SH-SY5Y (cell line): ENCODE measurements around the gene LDB3.

Experiments
- GATA2 ChIP-seq: IDR thresholded peaks from 2 replicates; pipeline ENCODE4 v1.6.1; 2011; ENCODE audit warnings: mild to moderate bottlenecking, low read depth, low read length
- GATA3 ChIP-seq: IDR thresholded peaks from 2 replicates; pipeline ENCODE4 v1.6.1; 2011; ENCODE audit warnings: low read depth, mild to moderate bottlenecking, low read length, moderate library complexity

The LDB3 gene

DNA sequence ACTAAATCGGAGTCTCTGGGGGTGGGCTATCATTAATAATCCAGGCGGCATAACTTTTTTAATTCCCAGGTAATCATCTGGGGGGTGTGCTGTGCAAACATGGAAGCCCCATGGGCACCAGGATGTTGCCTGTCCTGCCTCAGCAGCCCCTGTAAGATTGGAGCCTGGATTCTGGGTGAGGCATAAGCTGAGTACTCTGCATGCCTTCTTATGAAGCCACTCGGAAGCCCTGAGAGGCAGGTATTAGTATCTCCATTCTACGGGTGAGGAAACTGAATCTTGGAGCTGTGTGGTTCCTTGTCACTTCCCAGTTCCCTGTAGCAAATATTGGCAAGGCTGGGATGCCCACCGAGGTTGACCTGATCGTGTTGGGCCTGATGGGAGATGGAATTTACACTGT, 21.4 kb upstream of the LDB3 start:
- no peak for TF ChIP-seq GATA3
- no peak for TF ChIP-seq GATA2

DNA sequence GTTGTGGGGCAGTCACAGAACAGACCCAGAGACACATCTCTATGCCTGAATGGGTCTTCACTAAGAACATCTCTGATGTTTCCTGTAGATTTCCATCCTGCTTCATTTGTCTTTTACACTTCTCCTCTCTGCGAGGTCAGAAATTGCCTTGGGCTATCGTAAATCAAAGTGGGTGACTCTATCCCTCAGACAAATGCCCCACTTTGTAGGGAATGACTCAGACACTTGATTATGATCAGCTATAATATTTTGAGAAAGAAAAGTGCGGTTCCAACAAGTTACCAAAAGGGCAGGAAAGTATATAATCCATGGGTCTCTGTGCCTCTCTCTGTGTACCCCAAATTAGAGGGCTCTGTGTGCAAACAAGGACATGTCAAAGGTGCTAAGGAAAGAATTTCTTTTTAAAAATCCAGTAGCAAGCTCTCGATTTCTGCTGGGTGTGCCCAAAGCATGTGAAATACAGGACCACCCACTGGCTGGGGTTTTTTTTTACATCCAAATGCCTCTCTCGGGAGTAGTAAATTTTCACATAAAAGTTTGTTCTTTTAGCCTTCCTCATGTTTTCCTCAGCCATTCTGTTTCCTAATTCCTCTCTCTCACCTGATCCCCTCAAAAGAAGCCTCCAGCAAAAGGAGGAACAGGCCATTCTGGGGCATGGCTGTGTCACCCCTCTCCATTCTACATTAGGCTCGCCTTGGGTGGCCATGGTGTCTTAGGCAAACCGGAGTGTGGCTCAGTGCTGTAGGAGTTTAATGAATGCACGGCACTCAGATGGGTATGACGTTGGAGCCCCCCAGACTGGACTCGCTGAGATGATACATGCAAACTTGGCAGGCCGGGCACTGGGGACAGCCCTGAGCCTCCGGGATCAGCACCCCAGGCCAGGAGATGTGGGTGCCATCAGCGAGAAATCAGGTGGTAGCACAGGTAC, 20.3 kb upstream of the LDB3 start:
- TF ChIP-seq GATA2 (no peak), GATA3 (no peak)

DNA sequence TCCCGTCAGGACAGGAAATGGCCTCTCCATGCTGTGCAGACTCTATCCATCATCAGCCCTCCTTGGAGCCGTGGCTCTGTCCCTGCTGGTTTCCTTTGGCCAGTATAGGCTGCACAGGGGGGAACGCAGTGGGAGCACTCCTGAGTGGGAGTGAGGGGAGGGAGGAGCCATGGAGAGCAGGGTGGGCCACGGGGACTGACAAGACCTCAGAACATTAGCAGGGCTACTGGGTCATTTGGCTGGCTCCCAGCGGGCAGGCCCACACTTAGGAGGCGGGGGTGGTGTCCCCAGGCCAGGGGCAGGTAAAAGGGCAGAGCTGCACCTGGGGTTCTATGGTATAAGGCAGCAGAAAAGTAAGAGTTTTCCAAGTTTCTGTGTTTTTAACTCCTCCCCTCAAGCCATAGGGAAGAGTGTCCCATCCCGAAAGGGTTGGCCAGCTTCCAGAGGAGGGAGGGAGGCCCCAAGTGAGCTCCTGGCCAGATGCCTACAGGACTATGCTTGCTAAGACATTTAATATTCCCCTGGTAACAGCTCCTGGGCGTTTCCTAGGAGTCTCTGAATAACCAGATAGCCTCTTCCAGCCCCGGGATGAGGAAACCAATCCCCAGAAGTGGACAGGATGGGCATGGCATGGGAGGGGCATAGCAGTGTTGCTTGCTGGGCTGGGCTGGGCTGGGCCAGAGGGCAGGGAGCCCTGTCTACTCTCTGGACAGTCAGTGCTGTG, 19.4 kb upstream of the LDB3 start:
- TF ChIP-seq GATA2 (no peak), GATA3 (no peak)

DNA sequence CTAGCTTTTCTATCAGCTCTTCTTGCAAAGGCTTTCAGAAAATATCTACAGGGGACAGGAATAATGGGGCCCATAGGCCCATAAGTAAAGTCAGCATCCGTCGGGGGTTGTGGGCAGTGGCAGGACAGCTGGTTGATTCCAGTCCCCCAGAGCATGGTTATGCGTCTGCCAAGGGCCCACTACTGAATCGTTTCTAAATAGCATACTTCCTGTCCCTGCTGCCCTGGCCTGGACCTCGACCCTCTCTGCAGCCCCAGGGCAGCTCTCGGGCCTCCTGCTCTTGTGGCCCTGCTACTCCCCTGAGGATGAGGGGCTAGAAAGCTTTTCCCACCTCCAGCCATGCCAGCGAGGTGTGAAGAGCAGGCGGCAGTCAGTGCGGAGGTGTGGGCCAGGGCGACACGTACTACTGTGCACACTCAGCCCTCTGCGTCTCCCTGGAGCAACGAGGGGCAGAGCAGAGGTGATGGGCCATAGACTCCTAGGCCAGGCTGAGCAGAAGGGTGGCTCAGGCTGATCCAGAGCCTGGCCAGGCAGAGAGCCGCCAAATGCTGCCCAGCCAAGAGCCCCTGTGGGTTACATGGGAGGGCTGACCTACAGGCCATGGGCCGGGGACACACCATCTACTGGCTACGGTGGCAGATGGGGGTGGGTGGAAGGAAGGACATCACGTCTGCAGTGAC, 18.7 kb upstream of the LDB3 start:
- TF ChIP-seq GATA3: no peak
- no peak for TF ChIP-seq GATA2

DNA sequence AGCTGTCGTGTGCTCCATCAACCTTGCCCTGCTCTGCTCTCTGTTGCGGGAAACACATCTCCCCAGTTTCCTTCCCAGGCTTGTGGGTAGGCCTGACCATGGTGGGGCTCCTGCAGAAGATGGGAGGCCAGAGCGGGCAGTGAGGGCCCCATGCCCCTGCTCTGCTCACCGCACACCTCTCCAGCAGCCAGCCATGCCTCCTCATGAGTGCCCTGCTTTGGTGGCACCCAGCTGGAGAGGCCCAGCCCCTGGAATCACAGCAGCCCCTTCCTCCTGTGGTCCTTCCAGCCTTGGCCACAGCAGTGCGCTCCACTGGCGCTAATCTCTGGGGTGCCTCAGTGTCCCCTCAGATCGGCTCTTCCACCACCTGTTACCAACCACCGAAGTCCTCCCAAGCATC, 18.2 kb upstream of the LDB3 start:
- TF ChIP-seq GATA2: no peak
- TF ChIP-seq GATA3: no peak

DNA sequence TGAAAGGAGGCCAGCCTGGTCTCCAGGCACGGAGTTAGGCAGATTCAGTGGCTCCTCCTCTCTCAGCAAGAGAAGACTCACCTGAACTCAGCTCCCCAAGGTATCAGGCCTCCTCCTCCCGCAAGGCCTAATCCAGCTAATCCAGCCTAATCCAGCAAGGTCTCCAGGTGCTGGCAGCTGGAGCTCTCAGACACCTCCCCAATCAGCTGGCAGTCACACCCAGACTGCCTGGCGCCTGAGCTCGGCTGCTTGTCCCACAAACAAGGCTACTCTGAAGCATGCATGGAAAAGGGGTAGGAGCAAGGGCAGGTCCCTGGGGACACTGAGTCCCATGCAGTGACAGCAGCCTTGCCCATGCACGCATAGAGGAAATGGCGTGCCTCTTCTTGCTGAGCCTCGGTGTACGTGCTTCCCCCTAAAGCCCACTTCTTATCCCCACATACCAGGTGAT, 17.3 kb upstream of the LDB3 start:
- TF ChIP-seq GATA2 (no peak), GATA3 (no peak)

DNA sequence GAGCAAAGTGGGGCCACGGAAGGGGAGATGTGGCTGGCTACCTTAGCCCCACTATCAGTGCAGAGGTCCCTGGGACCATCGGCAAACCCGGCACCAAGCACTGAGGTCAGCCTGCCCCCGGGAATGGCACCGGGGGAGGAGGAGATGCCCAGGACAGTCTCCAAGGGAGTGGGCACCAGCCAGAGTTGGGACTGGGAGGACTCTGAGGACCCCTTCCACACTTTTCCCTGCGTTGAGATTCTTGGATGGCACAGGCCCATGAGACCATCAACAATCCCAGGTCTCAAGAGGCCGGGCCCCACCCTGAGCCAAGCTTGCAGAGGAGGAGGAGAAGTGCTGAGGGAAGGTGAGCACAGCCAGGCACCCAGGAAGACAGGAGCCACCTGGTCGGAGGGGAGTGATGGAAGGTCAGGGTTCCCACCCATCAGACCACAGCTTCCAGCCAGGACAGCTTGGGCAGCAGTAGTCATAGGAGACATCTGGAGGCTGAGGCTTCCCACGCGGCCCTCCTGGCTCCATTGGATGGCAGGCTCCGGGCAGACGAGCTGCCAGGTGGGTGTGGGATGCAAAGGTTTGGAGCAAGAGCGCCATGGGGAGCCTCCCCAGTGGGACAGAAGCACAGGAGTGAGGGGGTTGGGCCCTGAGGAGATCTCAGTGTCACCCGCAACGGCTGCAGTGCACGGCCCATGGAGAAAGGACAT, 16.5 kb upstream of the LDB3 start:
- no peak for TF ChIP-seq GATA3
- no peak for TF ChIP-seq GATA2

DNA sequence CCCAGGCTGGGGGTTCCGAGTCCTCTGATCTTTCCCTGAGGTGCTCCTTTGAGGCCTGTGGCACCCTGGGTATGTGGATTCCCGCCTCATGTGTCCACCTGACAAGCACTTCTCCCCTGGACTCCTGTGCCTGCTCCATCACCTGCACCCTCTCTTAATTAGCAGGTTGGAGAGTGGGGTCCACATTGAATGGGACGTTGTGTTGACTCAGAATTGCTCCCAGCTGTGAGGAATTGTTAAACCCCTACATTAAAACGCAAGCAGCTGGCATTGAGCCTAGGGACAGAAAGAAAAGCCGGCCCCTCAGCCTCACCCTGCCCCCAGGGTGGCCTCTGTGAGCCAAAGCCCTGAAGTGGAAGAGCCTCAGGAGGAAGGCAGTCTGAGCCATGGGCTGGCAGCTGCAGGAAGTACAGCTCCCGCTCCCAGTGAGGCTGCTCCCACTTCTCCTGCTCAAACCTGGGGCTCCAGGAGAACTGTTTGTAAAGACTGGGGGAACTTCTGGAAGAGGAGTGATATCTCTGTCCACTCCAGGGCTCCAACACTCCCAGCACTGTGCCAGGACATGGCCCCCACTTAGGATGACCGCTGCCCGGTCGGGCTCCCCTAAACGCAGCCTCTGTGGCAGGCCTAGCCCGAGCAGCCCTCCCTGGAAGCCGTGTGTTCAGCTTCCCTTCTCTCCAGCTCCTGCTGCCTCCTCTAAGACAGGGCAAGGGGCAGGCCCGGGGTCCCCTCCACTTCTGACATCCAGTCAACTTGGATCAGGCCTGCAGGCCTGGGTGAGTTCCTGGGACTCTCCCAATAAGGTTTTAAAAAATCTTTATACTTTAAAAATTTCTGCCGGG, 15.7 kb upstream of the LDB3 start:
- TF ChIP-seq GATA3 (no peak), GATA2 (no peak)

DNA sequence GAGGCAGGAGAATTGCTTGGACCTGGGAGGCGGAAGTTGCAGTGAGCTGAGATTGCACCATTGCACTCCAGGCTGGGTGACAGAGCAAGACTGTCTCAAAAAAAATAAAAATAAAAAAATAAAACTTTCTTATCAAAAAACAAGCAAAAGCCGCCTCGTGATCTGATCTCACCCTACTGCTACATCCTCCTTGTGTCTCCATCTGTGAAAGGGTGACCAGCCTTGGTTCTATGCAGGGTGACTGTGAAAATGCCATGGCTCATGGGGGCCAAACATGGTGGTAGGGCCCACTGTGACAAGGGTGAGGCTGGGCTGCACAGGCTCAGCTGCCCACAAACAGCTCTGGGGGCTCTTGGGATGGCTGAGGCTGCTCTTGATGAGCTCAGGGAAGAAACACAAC, 14.9 kb upstream of the LDB3 start:
- TF ChIP-seq GATA3 (no peak), GATA2 (no peak)

DNA sequence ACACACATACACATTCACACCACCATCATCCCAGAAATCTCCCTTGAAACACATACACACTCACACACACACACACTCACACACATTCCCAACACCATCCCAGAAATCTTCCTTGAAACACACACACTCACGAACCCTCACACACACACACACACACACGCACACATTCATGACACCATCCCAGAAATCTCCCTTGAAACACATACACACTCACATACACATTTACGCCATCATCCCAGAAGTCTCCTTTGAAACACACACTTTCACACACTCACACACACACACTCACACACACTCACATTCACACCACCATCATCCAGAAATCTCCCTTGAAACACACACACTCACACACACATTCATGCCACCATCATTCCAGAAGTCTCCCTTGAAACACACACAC, 14.3 kb upstream of the LDB3 start:
- no peak for TF ChIP-seq GATA3
- TF ChIP-seq GATA2: no peak

DNA sequence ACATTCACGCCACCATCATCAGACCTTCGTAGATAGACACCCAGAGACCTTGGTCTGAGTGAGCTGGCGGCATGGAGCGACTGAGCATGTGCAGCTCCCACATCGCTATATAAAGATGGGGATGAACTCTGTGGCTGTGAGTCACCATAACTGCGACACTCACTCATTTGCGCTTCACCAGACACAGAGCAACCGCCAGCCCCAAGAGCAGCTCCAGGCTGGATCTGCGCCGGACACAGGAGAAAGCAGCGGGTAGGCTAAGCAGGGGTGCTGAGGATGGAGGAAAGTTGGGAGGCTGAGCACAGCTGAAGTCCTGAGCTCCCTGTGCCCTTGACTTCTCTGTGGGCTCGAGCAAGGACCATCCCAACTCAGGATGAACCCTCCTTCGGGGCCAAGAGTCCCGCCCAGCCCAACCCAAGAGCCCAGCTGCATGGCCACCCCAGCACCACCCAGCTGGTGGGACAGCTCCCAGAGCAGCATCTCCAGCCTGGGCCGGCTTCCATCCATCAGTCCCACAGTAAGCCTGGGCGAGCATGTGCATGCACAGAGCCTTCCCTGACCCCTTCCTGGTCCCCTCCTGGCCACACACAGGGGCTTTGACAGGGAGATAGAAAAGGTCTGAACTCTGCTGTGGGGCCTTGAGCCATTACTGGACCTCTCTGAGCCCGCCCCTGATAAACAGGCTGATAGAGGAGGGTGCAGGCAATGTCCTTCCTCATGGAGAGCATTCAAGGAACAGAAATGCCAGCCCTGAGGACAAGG, 13.7 kb upstream of the LDB3 start, which contains the start of gene OPN4:
Gene OPN4, plus strand, starts transcription at position 137 of the 762 bp plus-strand sequence. Its CDS starts 237 bp downstream, at position 374.
- TF ChIP-seq GATA3: no peak
- TF ChIP-seq GATA2: no peak

DNA sequence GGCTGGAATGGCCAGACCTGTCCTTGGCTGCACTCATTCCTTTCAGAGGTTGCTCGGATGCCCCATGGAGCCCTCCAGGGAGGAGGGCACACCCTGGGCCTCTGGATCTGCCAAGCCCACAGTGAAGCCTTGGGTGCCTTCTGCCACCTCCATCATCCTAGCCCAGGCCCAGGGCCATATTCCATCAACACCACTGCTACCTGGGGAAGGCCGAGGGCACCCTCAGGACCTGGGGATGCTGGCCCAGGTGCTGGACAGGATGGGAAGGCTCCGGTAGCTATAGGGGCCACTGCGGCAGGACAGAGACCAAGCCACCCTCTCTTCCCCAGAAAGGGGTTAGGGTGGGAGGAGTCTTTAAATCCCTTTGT, 13.2 kb upstream of the LDB3 start:
- TF ChIP-seq GATA3: no peak
- TF ChIP-seq GATA2: no peak
